G401.6 (cell line): ENCODE data around the gene MCUB.
"Not testable (repeated sequence)": the region's sequence is repeated elsewhere in the genome, so short reads cannot be mapped to it uniquely, and the experiment has no call there.

Experiments
- FAIRE-seq: peaks from 2 replicates; lab custom pipeline; 2012; peaks lifted over from hg19 to GRCh38; lab: Jason Lieb, UNC

MCUB gene

DNA sequence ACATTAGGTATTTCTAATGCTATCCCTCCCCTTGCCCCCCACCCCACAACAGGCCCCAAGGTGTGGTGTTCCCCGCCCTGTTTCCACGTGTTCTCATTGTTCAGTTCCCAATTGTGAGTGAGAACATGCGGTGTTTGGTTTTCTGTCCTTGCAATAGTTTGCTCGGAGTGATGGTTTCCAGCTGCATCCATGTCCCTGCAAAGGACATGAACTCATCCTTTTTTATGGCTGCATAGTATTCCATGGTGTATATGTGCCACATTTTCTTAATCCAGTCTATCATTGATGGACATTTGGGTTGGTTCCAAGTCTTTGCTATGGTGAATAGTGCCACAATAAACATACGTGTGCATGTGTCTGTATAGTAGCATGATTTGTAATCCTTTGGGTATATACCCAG, 20.0 kb downstream of the MCUB start:
- not testable (repeated sequence) for FAIRE-seq

DNA sequence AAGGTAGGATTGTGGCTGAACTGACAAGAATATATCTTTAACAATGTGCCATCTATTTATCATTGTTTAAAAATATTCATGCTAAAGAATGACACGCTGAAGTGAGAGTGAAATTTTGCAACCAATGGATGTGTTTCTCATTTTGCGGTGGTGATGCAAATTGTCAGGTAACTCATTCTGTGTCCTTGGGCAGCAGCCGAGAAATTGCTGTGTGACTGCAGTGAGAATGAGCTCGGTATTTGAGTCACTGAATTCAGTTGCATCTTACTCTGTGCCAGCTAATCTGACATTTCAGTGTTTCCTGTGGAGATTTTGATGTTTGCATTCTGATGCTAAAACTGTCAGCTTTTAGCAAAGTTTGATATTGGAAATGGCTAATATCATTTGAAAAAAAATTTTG, 28.1 kb downstream of the MCUB start:
- no peak for FAIRE-seq

DNA sequence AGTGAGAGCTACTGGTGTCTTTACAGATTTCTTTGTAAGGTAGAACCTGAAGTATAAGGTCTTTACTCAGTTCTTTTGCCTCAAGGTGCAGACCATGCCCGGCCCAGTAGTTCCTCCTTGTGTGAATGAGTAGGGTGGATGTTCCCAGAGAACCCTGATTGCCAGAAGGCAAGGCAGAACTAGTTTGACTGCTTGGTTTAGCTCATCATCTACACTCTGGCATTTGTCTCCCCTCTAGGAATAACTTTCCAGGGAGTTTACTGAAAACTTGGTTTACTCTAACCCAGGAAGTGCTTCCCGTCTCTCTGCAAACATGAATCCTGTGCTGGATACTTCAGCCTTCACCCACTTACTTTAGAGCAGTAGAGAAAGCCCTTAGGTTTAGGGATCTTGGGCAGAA, 29.1 kb downstream of the MCUB start:
- FAIRE-seq: no peak

DNA sequence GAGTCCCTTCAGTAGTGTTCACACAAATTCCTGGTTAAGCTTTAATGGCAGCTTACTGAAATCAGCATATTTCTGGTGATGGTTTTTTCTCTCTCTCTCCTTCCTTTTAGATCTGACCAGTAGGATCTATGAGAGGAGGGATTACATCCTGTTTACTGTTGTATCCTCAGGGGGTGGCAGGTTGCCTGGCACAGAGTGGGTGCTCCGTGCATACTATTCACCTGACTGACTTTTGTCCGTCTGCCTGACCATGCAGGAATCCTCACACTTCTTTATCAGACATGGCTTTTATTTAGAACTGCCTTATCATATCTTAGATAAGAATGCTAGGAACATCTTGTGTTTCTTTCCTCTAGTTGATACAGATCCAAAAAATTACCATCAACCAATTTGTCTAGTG, 29.6 kb downstream of the MCUB start:
- FAIRE-seq: no peak

- no peak for FAIRE-seq
These were observed 30.9 kb downstream of the MCUB start for GRCh38 chr4:109590905-109591304.

- FAIRE-seq: no peak
These were observed 32.3 kb downstream of the MCUB start for GRCh38 chr4:109592367-109592766.

- not testable (repeated sequence) for FAIRE-seq
These were observed 35.1 kb downstream of the MCUB start for GRCh38 chr4:109595123-109595522.

- not testable (repeated sequence) for FAIRE-seq
These were observed 36.5 kb downstream of the MCUB start for GRCh38 chr4:109596420-109597085.

DNA sequence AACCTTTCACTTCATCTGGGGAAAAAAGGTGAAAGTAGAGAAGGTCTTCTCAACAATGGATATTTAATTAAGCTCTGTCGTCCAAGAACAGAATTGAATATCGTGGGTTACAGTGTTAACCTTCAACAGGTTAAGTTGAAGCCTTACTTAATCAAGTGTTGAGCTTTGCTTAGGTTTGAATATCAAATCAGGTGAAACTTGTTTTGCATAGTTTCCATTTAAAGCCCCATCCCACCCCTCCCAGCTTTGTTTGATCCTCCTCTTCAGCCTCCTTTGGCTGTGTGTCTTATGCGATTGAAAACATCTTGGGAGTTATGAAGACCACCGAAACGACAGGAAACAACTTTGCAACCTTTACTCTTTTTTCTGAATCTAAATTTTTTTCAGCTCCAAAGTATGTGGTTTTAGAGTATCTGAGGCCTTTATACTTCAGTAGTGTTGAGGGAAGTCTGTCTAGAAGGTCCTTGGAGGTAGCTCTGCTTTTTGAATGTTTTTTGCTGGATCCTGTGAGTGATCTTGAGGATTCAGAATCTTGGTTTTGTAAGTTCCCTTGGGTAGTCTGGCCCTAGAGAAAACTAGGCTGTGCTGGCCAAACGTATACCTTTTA, 39.1 kb downstream of the MCUB start:
- no peak for FAIRE-seq

DNA sequence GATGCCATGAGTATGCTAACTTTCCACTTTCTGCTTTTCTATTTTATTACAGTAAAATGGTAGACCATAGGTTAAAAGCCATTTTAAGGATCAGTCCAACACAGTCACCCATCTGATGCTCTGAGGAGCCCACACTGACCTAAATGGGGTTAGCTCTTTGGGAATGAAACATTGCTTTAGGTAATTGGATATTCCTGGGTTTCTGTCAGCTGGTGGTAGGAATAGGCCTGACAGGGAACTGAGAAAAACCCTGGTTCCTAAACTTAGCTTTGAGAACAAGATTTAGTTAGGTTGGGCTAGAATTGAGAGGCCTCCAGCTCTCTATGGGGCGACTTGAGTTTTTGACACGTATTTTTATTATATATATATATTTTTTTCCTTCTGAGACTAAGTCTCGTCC, 40.4 kb downstream of the MCUB start:
- no peak for FAIRE-seq

DNA sequence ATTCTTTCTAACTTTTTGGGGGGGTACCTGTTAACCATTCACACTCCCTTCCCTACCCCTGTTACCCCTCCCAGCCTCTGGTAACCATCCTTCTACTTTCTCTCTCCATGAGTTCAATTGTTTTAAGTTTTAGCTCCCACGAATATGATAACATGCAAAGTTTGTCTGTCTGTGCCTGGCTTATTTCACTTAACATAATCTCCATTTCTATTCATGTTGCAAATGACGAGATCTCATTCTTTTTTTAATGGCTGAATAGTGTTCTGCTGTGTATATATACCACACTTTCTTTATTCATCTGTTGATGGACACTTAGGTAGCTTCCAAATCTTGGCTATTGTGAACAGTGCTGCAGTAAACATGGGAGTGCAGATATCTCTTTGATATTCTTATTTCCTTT, 41.3 kb downstream of the MCUB start:
- no peak for FAIRE-seq

- FAIRE-seq: no peak
These were observed 47.9 kb downstream of the MCUB start for GRCh38 chr4:109607976-109608375.

GRCh38 chr4:109608879-109609278, 48.8 kb downstream of the MCUB start:
- no peak for FAIRE-seq

- no peak for FAIRE-seq
These were observed 49.4 kb downstream of the MCUB start for GRCh38 chr4:109609431-109609830.

GRCh38 chr4:109610489-109610888, 50.4 kb downstream of the MCUB start:
- no peak for FAIRE-seq

GRCh38 chr4:109611045-109611646, 51.1 kb downstream of the MCUB start:
- no peak for FAIRE-seq

DNA sequence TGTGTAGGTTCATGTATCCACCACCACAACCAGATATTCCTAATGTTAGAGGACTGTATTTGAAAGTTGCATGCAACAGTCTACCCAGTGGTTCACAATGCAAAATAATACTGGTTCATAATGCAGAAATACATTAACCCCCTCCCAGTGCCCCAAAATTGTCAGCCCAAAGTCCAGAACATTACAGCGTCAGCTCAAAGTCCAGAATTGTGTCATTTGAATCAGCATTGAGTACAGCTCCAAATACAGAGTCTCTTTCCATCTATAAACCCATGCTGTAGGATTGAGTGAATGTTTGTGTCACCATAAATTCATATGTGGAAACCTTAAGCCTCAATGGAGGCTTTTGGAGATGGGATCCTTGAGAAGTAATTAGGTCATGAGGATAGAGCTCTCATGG, 54.0 kb downstream of the MCUB start:
- no peak for FAIRE-seq

DNA sequence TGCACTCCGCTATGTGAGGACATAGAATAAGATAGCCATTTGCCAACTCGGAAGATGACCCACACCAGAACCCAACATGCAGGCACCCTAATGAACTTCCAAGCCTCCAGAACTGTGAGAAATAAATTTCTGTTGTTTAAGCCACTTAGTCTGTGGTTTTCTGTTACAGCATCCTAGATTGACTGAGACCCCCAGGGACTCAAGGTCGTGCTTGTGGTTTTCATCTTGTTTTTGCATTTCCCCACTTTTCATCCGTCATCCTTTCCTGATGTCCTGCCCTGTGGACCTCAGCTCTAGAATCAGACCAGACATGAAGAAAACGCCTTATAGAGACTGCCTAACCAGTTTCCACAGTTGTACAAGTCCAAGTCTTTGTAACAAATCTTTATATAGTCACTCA, 54.4 kb downstream of the MCUB start:
- no peak for FAIRE-seq

GRCh38 chr4:109615742-109616141, 55.7 kb downstream of the MCUB start:
- FAIRE-seq: no peak

- FAIRE-seq: no peak
These were observed 56.2 kb downstream of the MCUB start for GRCh38 chr4:109616243-109616642.

DNA sequence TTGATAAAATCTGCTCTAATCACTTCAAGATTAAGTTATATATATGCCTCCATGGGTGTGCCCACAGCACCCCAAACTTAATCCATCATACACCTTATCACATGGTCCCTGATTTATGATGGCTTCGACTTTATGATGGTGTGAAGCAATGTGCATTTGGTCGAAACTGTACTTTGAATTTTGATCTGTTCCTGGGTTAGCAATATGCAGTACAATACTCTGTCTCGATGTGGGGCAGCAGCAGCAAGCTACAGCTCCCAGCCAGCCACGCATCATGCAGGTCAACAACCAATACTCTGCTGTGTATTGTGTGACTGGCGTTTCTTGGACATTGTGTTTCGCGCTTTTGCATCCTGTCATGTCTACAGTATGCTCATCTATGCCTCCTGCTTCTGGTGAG, 62.6 kb downstream of the MCUB start:
- FAIRE-seq: no peak

- FAIRE-seq: no peak
These were observed 64.5 kb downstream of the MCUB start for GRCh38 chr4:109624536-109624935.

DNA sequence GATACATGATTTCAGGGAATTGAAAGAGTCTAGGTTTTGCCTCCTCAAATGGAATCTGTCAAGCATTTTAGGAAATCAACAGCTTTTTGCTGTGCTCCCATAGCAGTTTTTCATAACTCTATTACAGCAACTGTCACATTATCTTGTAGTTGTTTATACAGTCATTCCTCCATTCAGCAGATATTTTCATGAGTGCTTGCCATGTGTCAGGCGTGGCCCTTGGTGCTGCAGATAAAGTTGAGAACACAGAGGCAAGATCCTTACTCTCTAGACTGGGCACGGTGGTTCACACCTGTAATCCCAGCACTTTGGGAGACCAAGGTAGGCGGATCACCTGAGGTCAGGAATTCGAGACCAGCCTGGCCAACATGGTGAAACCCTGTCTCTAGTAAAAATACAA, 67.3 kb downstream of the MCUB start:
- FAIRE-seq: no peak

- FAIRE-seq: no peak
These were observed 69.7 kb downstream of the MCUB start for GRCh38 chr4:109629775-109630174.
